Suprapubic skin (tissue), 4 donors: ENCODE measurements around the gene CCDC33.
"Not testable (repeated sequence)": the region's sequence is repeated elsewhere in the genome, so short reads cannot be mapped to it uniquely, and the experiment has no call there.

Experiments used
- POLR2A ChIP-seq, 2 donors: fragments of 450-650 bp; IDR thresholded peaks; one replicate each; pipeline ENCODE4 v1.6.1; 2017; ENCODE audit warnings: antibody characterized with exemption in 2 of 2, mild to moderate bottlenecking in 2 of 2, moderate library complexity in 2 of 2
- POLR2AphosphoS5 ChIP-seq, 3 donors: sonication (generic); formaldehyde crosslinking; IDR thresholded peaks; one replicate each; pipeline ENCODE4 v1.6.1; 2017; ENCODE audit warnings: antibody characterized with exemption in 3 of 3
- TF ChIP-seq, protein P1 (sequence below), 2 donors: fragments of 200-600 bp in 1 of 2; fragments of 450-650 bp in 1 of 2; sonication (generic) in 1 of 2; IDR thresholded peaks; one replicate each; pipeline ENCODE4 v1.5.1; 2016 to 2019; ENCODE audit warnings: antibody characterized with exemption in 2 of 2, mild to moderate bottlenecking in 1 of 2, moderate library complexity in 1 of 2

DNA sequence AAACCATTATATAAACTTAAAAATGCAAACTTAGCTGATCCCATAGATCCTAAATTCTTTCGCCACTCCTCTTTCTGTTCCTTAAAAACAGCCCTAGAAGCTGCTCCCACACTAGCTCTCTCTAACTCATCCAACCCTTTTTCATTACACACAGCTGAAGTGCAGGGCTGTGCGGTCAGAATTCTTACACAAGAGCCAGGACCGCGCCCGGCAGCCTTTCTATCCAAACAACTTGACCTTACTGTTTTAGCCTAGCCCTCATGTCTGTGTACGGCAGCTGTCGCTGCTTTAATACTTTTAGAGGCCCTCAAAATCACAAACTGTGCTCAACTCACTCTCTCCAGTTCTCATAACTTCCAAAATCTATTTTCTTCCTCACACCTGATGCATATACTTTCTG, 121.4 kb downstream of the CCDC33 start:
- TF ChIP-seq, protein P1, sequence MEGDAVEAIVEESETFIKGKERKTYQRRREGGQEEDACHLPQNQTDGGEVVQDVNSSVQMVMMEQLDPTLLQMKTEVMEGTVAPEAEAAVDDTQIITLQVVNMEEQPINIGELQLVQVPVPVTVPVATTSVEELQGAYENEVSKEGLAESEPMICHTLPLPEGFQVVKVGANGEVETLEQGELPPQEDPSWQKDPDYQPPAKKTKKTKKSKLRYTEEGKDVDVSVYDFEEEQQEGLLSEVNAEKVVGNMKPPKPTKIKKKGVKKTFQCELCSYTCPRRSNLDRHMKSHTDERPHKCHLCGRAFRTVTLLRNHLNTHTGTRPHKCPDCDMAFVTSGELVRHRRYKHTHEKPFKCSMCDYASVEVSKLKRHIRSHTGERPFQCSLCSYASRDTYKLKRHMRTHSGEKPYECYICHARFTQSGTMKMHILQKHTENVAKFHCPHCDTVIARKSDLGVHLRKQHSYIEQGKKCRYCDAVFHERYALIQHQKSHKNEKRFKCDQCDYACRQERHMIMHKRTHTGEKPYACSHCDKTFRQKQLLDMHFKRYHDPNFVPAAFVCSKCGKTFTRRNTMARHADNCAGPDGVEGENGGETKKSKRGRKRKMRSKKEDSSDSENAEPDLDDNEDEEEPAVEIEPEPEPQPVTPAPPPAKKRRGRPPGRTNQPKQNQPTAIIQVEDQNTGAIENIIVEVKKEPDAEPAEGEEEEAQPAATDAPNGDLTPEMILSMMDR (IDR thresholded peaks at IDR 0.05) = not testable (repeated sequence)
- TF ChIP-seq POLR2A, POLR2AphosphoS5 (IDR thresholded peaks at IDR 0.05): not testable (repeated sequence)
